ENCODE results near the gene C16orf86.
"Not testable (repeated sequence)": the region's sequence is repeated elsewhere in the genome, so short reads cannot be mapped to it uniquely, and the experiment has no call there.

C16orf86 gene

GRCh38 chr16:67679935-67680897, 13.6 kb downstream of the C16orf86 start:
- no peak overlapping the region for H3K4me3 ChIP-seq (ENCODE audit: low read depth, low read length)
- TF ChIP-seq CTCF (IDR thresholded peaks at IDR 0.05; ENCODE audit: borderline replicate concordance, insufficient read depth, low read depth, low read length), result no peak

GRCh38 chr16:67683767-67684166, 17.2 kb downstream of the C16orf86 start:
- H3K4me3 ChIP-seq (ENCODE audit: low read depth, low read length), result no peak overlapping the region
- TF ChIP-seq CTCF (IDR thresholded peaks at IDR 0.05; ENCODE audit: borderline replicate concordance, insufficient read depth, low read depth, low read length), result no peak

- no peak for TF ChIP-seq CTCF (IDR thresholded peaks at IDR 0.05; ENCODE audit: borderline replicate concordance, insufficient read depth, low read depth, low read length)
- no peak overlapping the region for H3K4me3 ChIP-seq (ENCODE audit: low read depth, low read length)
Measured at GRCh38 chr16:67685388-67686112, 18.9 kb downstream of the C16orf86 start.

GRCh38 chr16:67693517-67694285, 27.1 kb downstream of the C16orf86 start:
- H3K4me3 ChIP-seq (ENCODE audit: low read depth, low read length), result not testable (repeated sequence)

GRCh38 chr16:67694611-67695010, 28.0 kb downstream of the C16orf86 start:
- H3K4me3 ChIP-seq (ENCODE audit: low read depth, low read length), result no peak overlapping the region
- no peak for TF ChIP-seq CTCF (IDR thresholded peaks at IDR 0.05; ENCODE audit: borderline replicate concordance, insufficient read depth, low read depth, low read length)

GRCh38 chr16:67697422-67698185, 31.0 kb downstream of the C16orf86 start:
- H3K4me3 ChIP-seq (ENCODE audit: low read depth, low read length), result no peak overlapping the region
- no peak for TF ChIP-seq CTCF (IDR thresholded peaks at IDR 0.05; ENCODE audit: borderline replicate concordance, insufficient read depth, low read depth, low read length)
